Kidney epithelial cell (primary cell): ENCODE measurements around the gene MDM1. TPM values are rescaled to one million over a fixed set of nuclear protein-coding genes. Genes with fewer than 3 reads are reported as not detected.

Experiments used
- DNase-seq: peaks from one replicate; pipeline ENCODE4 v3.0.0-alpha.2; 2010; ENCODE audit warnings: low read depth
- H3K27me3 ChIP-seq: 2 replicates; pipeline ENCODE4 v1.6.0; 2011; ENCODE audit warnings: low read length; ENCODE audit not compliant: control insufficient read depth, insufficient read depth
- H3K36me3 ChIP-seq: 2 replicates; pipeline ENCODE4 v1.5.1; 2011; ENCODE audit warnings: low read length; ENCODE audit not compliant: control insufficient read depth, insufficient read depth
- H3K4me3 ChIP-seq: 2 replicates; pipeline ENCODE4 v1.5.1; 2011; ENCODE audit warnings: low read depth, mild to moderate bottlenecking, control low read depth, low read length
- total RNA-seq: library from RNA; depleted of rRNA; stranded (reverse); fragments of >200 nt; gene quantifications from 2 replicates; pipeline ENCODE4 v1.2.3, GENCODE V29; 2015
- TF ChIP-seq, protein P1 (sequence below): IDR thresholded peaks from 2 replicates; pipeline ENCODE4 v1.5.1; 2011; ENCODE audit warnings: mild to moderate bottlenecking, moderate library complexity, low read length, control low read depth, inconsistent platforms; ENCODE audit not compliant: insufficient read depth, poor library complexity, severe bottlenecking

Gene MDM1
- total RNA-seq, 1 donor from 2014 or later: 7.4 TPM

GRCh38 chr12:68281322-68282077 lies 50.7 kb downstream of the MDM1 start:
- no peak overlapping the region for H3K4me3 ChIP-seq
- H3K27me3 ChIP-seq: no peaks in the 10 kb centered on the region
- TF ChIP-seq, protein P1, sequence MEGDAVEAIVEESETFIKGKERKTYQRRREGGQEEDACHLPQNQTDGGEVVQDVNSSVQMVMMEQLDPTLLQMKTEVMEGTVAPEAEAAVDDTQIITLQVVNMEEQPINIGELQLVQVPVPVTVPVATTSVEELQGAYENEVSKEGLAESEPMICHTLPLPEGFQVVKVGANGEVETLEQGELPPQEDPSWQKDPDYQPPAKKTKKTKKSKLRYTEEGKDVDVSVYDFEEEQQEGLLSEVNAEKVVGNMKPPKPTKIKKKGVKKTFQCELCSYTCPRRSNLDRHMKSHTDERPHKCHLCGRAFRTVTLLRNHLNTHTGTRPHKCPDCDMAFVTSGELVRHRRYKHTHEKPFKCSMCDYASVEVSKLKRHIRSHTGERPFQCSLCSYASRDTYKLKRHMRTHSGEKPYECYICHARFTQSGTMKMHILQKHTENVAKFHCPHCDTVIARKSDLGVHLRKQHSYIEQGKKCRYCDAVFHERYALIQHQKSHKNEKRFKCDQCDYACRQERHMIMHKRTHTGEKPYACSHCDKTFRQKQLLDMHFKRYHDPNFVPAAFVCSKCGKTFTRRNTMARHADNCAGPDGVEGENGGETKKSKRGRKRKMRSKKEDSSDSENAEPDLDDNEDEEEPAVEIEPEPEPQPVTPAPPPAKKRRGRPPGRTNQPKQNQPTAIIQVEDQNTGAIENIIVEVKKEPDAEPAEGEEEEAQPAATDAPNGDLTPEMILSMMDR: no peak
- no peaks in the 10 kb centered on the region for H3K36me3 ChIP-seq
- DNase-seq: no peak

DNA sequence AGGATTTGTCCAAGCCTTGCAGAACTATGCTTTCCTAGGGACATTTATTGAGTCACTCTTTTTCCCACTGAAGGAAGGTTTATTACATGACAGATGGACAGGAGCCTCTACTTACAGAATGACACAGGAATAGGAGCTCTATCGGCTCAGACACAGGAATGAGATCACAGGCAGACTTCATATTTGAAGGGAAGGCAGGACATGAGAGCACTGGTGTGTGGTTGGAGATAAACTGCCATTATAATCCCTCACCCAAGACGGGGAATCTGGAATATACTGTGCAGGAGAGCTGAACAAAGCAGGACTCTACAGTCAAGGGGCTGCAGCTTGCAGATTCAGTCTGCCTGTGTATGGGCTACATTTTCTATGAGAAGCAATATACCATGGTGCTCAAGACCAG lies 51.9 kb downstream of the MDM1 start:
- Histone ChIP-seq H3K27me3 (no peaks in the 10 kb centered on the region), H3K36me3 (no peaks in the 10 kb centered on the region), H3K4me3 (no peak overlapping the region)
- no peak for DNase-seq
- TF ChIP-seq, protein P1: no peak

DNA sequence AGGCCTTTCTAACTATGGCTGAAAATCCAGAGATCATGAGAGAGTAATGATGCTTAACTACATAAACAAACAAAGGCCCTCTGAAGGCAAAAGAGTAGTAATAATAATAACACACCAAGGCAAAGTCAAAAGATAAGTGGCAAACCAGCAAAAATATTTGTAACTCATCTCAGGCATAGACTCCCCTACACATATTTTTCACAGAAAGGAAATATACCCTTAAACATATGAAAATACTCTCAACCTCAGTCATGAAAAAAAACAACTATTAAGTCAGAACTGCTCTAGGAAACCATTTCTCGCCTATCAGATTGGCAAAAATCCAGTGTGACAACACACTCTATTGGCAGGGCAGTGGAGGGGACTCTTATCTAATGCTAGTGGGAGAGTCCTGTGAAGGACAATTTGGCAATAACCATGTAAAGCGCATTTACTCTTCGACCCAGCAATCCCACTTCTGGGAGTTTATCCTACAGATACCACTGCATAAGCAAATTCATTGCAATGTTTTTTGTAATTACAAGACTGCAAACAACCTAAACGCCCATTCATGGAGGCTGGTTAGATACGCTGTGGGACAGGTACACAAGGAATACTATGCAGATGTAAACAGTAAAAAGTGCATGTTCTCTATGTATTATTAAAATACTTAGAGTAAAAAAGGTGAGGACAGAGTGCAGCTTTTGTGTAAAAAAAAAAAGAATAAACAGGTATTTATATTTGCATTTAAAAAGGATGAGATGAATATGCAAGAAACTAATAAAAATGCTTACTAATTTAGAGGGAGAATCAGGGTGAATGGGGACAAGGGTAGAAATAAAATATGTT lies 52.7 kb downstream of the MDM1 start:
- H3K36me3 ChIP-seq: no peaks in the 10 kb centered on the region
- H3K27me3 ChIP-seq: no peaks in the 10 kb centered on the region
- DNase-seq: no peak
- no peak overlapping the region for H3K4me3 ChIP-seq
- TF ChIP-seq, protein P1: no peak

GRCh38 chr12:68276402-68276930 lies 55.7 kb downstream of the MDM1 start:
- TF ChIP-seq, protein P1: no peak
- DNase-seq: no peak
- Histone ChIP-seq H3K27me3 (no peaks in the 10 kb centered on the region), H3K4me3 (no peak overlapping the region), H3K36me3 (no peaks in the 10 kb centered on the region)

GRCh38 chr12:68272732-68273131 lies 59.4 kb downstream of the MDM1 start:
- no peak for DNase-seq
- TF ChIP-seq, protein P1: no peak
- Histone ChIP-seq H3K27me3 (no peaks in the 10 kb centered on the region), H3K4me3 (no peak overlapping the region), H3K36me3 (no peaks in the 10 kb centered on the region)
